Adrenal gland (tissue), 12 donors: ENCODE results near the gene MTA3. TPM values are rescaled to one million over a fixed set of nuclear protein-coding genes. Genes with fewer than 3 reads are reported as not detected.
"Not testable (repeated sequence)": the region's sequence is repeated elsewhere in the genome, so short reads cannot be mapped to it uniquely, and the experiment has no call there.

ENCODE experiments used
- DNase-seq, 7 donors: peaks; one replicate each; pipeline ENCODE4 v3.0.0-alpha.2; 2019 to 2020
- H3K27ac ChIP-seq, 5 donors: fragments of 200-600 bp; sonication (generic) in 4 of 5; 1 replicate in 3 of 5; 2 replicates in 2 of 5; pipeline versions ENCODE4 v1.5.1 to v1.8.0; 2016 to 2020; ENCODE audit warnings: mild to moderate bottlenecking in 1 of 5
- H3K27me3 ChIP-seq: fragments of 200-600 bp; 2 replicates; pipeline ENCODE4 v1.8.0; 2021
- H3K36me3 ChIP-seq, 2 donors: fragments of 200-600 bp; replicated peaks in 1 of 2; 1 replicate in 1 of 2; 2 replicates in 1 of 2; pipeline versions ENCODE4 v1.5.1 to v1.8.0; 2018 to 2022
- H3K4me1 ChIP-seq, 2 donors: fragments of 200-600 bp; replicated peaks in 1 of 2; 1 replicate in 1 of 2; 2 replicates in 1 of 2; pipeline versions ENCODE4 v1.5.1 to v1.8.0; 2018 to 2021
- H3K4me3 ChIP-seq, 4 donors: fragments of 200-600 bp; sonication (generic) in 3 of 4; one replicate each; pipeline ENCODE4 v1.5.1; 2016 to 2018
- H3K9me3 ChIP-seq, 3 donors: fragments of 200-600 bp; sonication (generic) in 1 of 3; replicated peaks in 1 of 3; 1 replicate in 2 of 3; 2 replicates in 1 of 3; pipeline versions ENCODE4 v1.5.1 to v1.8.0; 2016 to 2021
- CTCF ChIP-seq, 6 experiments: fragments of 450-650 bp in 4 of 6; fragments of 200-600 bp in 2 of 6; sonication (generic) in 1 of 6; IDR thresholded peaks; 1 replicate in 5 of 6; 2 replicates in 1 of 6; pipeline versions ENCODE4 v1.5.1 to v1.8.0; 2016 to 2021; ENCODE audit warnings: antibody characterized with exemption in 6 of 6, mild to moderate bottlenecking in 2 of 6, moderate library complexity in 1 of 6
- POLR2A ChIP-seq, 2 donors: fragments of 450-650 bp; IDR thresholded peaks; one replicate each; pipeline ENCODE4 v1.6.1; 2017; ENCODE audit warnings: antibody characterized with exemption in 2 of 2, mild to moderate bottlenecking in 2 of 2, moderate library complexity in 1 of 2
- WGBS, 4 donors: extraction: QIAGEN DNeasy Blood & Tissue Kit in 2 of 4; methylation state at CpG; one replicate each; pipeline versions ENCODE4 v1.1.5 to v1.1.7; 2013 to 2017; 5-methylcytosine and 5-hydroxymethylcytosine counted together
- intact Hi-C, 2 donors: fragments of 100-400 bp; cut with DNase I; formaldehyde crosslinking; loops; one replicate each; pipeline versions ENCODE4 v1.14.1 to v1.15.0; 2022 to 2023
- polyA plus RNA-seq, 3 donors: library from polyadenylated mRNA; stranded (reverse); fragments of 200-250 nt in 2 of 3; fragments of 350-450 nt in 1 of 3; fragmentation: Illumina TruSeq in 1 of 3; extraction: RNeasy Lipid Tissue Mini Kit (QIAGEN cat#74804) in 1 of 3; gene quantifications; one replicate each; pipeline ENCODE4 v1.2.3, GENCODE V29; 2013 to 2014
- total RNA-seq, 9 donors: library from RNA; depleted of rRNA in 4 of 9; stranded (reverse); fragments of >200 nt in 4 of 9; fragments of 120-200 nt in 1 of 9; fragmentation: NEBNext Ultra II Directional in 1 of 9; extraction: Animal tissue kit (Norgen Biotek cat#: 25700) in 1 of 9; gene quantifications; one replicate each; pipeline versions ENCODE4 v1.1.0 to v1.2.4, GENCODE V29; 2013 to 2023
- donor health status: healthy with polysubstance abuse.
- donor health status: Bipolar disorder and iron deficiency.
- donor health status: DM: yes; HTN: yes; CAD: no.
- donor health status: DM: no; HTN: no; CAD: no.
- donor health status: DM: no; HTN: no; CAD: no.
- donor health status: DM: yes; HTN: yes; CAD: no.

Gene MTA3
- total and polyA plus RNA-seq, 12 donors: 51.5 to 168 (median 91.2) TPM

GRCh38 chr2:42642371-42642770 is 73.9 kb downstream of the MTA3 start:
- WGBS, 4 donors: 29 to 59% (median 50%) methylated on average over 2 of the region's 2 CpGs
- Histone ChIP-seq H3K27ac (peak overlapping the region in 3 of 5 donors; percentile 22 to 39 (median 35)), H3K4me1 (peaks cover 19 to 48% of the 10 kb centered on the region in 2 donors)
- H3K9me3 ChIP-seq, intact Hi-C loops, H3K4me3 ChIP-seq, H3K36me3 ChIP-seq, H3K27me3 ChIP-seq: not testable (repeated sequence)
- peak in 1 of 2 donors; percentile 21 for TF ChIP-seq POLR2A (IDR thresholded peaks at IDR 0.05)
- peak in 1 of 7 donors; percentile 23 for DNase-seq

GRCh38 chr2:42645551-42645950 is 77.1 kb downstream of the MTA3 start:
- intact Hi-C loops: no loop called here
- Histone ChIP-seq H3K4me1 (peaks cover 8 to 30% of the 10 kb centered on the region in 2 donors), H3K4me3 (no peak overlapping the region), H3K27me3 (no peaks in the 10 kb centered on the region), H3K36me3 (peaks cover 0 to 8% of the 10 kb centered on the region in 2 donors), H3K27ac (no peak overlapping the region), H3K9me3 (no peaks in the 10 kb centered on the region)
- TF ChIP-seq CTCF (IDR thresholded peaks at IDR 0.05) (no peak), POLR2A (IDR thresholded peaks at IDR 0.05) (no peak)
- no peak for DNase-seq
- WGBS, 4 donors: 66 to 80% (median 74%) methylated on average over 2 of the region's 2 CpGs

GRCh38 chr2:42648796-42649195 is 80.4 kb downstream of the MTA3 start:
- TF ChIP-seq POLR2A (IDR thresholded peaks at IDR 0.05): no peak
- no peak for TF ChIP-seq CTCF (IDR thresholded peaks at IDR 0.05)
- H3K27ac ChIP-seq: peak overlapping the region in 3 of 5 donors; percentile 15 to 39 (median 35)
- intact Hi-C loops: no loop called here
- no peak for DNase-seq
- WGBS, 4 donors: 85 to 95% (median 91%) methylated on average over 8 of the region's 8 CpGs
- H3K4me3 ChIP-seq: no peak overlapping the region
- peaks cover 0 to 8% of the 10 kb centered on the region in 2 donors for H3K36me3 ChIP-seq
- no peaks in the 10 kb centered on the region for H3K9me3 ChIP-seq
- H3K4me1 ChIP-seq: peaks cover 0 to 14% of the 10 kb centered on the region in 2 donors
- H3K27me3 ChIP-seq: no peaks in the 10 kb centered on the region

- no peaks in the 10 kb centered on the region for H3K36me3 ChIP-seq
- 44 to 66% (median 57%) methylated on average over 1 of the region's 1 CpG for WGBS, 4 donors
- intact Hi-C loops: no loop called here
- no peak for DNase-seq
- H3K9me3 ChIP-seq: no peaks in the 10 kb centered on the region
- no peak overlapping the region for H3K4me3 ChIP-seq
- H3K4me1 ChIP-seq: peaks cover 0 to 12% of the 10 kb centered on the region in 2 donors
- H3K27me3 ChIP-seq: no peaks in the 10 kb centered on the region
- no peak overlapping the region for H3K27ac ChIP-seq
- TF ChIP-seq POLR2A (IDR thresholded peaks at IDR 0.05): no peak
- no peak for TF ChIP-seq CTCF (IDR thresholded peaks at IDR 0.05)
Observed at GRCh38 chr2:42651057-42651456, 82.6 kb downstream of the MTA3 start.

- WGBS, 4 donors: 90 to 99% (median 92%) methylated on average over 6 of the region's 6 CpGs
- Histone ChIP-seq H3K27me3 (no peaks in the 10 kb centered on the region), H3K4me1 (peaks cover 0 to 12% of the 10 kb centered on the region in 2 donors), H3K27ac (no peak overlapping the region), H3K4me3 (no peak overlapping the region), H3K36me3 (peaks cover 0 to under 1% of the 10 kb centered on the region in 2 donors), H3K9me3 (no peaks in the 10 kb centered on the region)
- intact Hi-C loops: no loop called here
- no peak for DNase-seq
- TF ChIP-seq CTCF (IDR thresholded peaks at IDR 0.05) (no peak), POLR2A (IDR thresholded peaks at IDR 0.05) (no peak)
Observed at GRCh38 chr2:42652086-42652485, 83.7 kb downstream of the MTA3 start.
